MM.1S (cell line): Measurements from ENCODE around the gene ARFGEF3.

Experiments used
- DNase-seq: peaks from one replicate; pipeline ENCODE4 v3.0.0-alpha.2; 2015
- H2AFZ ChIP-seq: fragments of 300-600 bp; sonication (generic); 2 replicates; pipeline ENCODE4 v1.6.0; 2016; ENCODE audit warnings: antibody characterized with exemption, low read length
- H3F3A ChIP-seq: fragments of 300-600 bp; sonication (generic); 2 replicates; pipeline ENCODE4 v1.6.1; 2016; ENCODE audit warnings: mild to moderate bottlenecking, antibody characterized with exemption, low read length, moderate library complexity, mixed read lengths; ENCODE audit not compliant: insufficient read depth
- H3K27ac ChIP-seq: fragments of 300-600 bp; sonication (generic); 2 replicates; pipeline ENCODE4 v1.5.1; 2016; ENCODE audit warnings: mild to moderate bottlenecking, low read length
- H3K27me3 ChIP-seq: fragments of 300-600 bp; sonication (generic); replicated peaks from 2 replicates; pipeline ENCODE4 v1.6.0; 2016; ENCODE audit warnings: low read length; ENCODE audit not compliant: insufficient read depth
- H3K36me3 ChIP-seq: fragments of 300-600 bp; sonication (generic); replicated peaks from 2 replicates; pipeline ENCODE4 v1.6.1; 2016; ENCODE audit warnings: mild to moderate bottlenecking, low read length, mixed read lengths; ENCODE audit not compliant: insufficient read depth
- H3K4me1 ChIP-seq: fragments of 300-600 bp; sonication (generic); 2 replicates; pipeline ENCODE4 v1.6.1; 2016; ENCODE audit warnings: low read length, mixed read lengths
- H3K4me2 ChIP-seq: fragments of 300-600 bp; sonication (generic); 2 replicates; pipeline ENCODE4 v1.6.0; 2016; ENCODE audit warnings: low read depth, low read length
- H3K4me3 ChIP-seq: fragments of 300-600 bp; sonication (generic); 2 replicates; pipeline ENCODE4 v1.5.1; 2016; ENCODE audit warnings: low read length, mixed read lengths
- H3K79me2 ChIP-seq: fragments of 300-600 bp; sonication (generic); 2 replicates; pipeline ENCODE4 v1.6.1; 2016; ENCODE audit warnings: mixed run types, low read length, mixed read lengths
- H3K9ac ChIP-seq: fragments of 300-600 bp; sonication (generic); 2 replicates; pipeline ENCODE4 v1.6.1; 2016; ENCODE audit warnings: low read length, mixed read lengths
- H3K9me2 ChIP-seq: fragments of 300-600 bp; sonication (generic); replicated peaks from 2 replicates; pipeline ENCODE4 v1.6.1; 2016; ENCODE audit warnings: mild to moderate bottlenecking, low read length, mixed read lengths; ENCODE audit not compliant: insufficient read depth
- H3K9me3 ChIP-seq: fragments of 300-600 bp; sonication (generic); replicated peaks from 2 replicates; pipeline ENCODE4 v1.6.1; 2016; ENCODE audit warnings: mild to moderate bottlenecking, low read length, mixed read lengths; ENCODE audit not compliant: insufficient read depth
- H4K20me1 ChIP-seq: fragments of 300-600 bp; sonication (generic); 2 replicates; pipeline ENCODE4 v1.6.1; 2016; ENCODE audit warnings: mild to moderate bottlenecking, low read length, moderate library complexity, mixed read lengths; ENCODE audit not compliant: insufficient read depth
- EZH2 ChIP-seq: fragments of 300-600 bp; sonication (generic); optimal IDR thresholded peaks from 2 replicates; pipeline ENCODE3; 2017; ENCODE audit warnings: low read depth, mild to moderate bottlenecking, antibody characterized with exemption, low read length, mixed read lengths
- EZH2phosphoT487 ChIP-seq: fragments of 300-600 bp; sonication (generic); IDR thresholded peaks from 2 replicates; pipeline ENCODE4 v1.6.1; 2018; ENCODE audit warnings: antibody characterized with exemption, low read length
- TF ChIP-seq, protein P1 (sequence below): fragments of 300-600 bp; sonication (generic); IDR thresholded peaks from 2 replicates; pipeline ENCODE4 v1.5.1; 2016; ENCODE audit warnings: antibody characterized with exemption, low read length, mixed read lengths

ARFGEF3 gene

DNA sequence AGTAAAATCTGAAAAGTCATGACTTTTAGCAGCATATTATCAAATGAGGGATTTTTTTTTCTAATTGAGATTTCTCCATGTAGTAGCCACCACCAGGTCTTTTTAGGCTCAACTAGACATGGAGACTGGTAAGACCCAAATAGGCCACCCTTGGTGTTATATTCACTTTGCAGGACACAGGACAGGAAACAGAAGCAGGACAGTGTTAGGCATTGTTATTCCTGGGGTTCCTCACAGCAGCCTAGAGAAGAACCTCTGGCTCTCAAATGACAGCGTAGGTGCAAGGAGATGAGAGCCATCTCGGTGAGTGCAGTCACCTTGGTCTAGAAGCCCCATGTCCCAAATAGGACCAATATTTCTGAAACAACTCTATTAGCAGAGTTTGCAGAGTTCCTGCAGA lies 75.7 kb downstream of the ARFGEF3 start:
- H3K4me1 ChIP-seq, result no peaks in the 10 kb centered on the region
- H3K27me3 ChIP-seq, result no peaks in the 10 kb centered on the region
- no peaks in the 10 kb centered on the region for H3K9me2 ChIP-seq
- TF ChIP-seq EZH2phosphoT487, result no peak
- TF ChIP-seq, protein P1, sequence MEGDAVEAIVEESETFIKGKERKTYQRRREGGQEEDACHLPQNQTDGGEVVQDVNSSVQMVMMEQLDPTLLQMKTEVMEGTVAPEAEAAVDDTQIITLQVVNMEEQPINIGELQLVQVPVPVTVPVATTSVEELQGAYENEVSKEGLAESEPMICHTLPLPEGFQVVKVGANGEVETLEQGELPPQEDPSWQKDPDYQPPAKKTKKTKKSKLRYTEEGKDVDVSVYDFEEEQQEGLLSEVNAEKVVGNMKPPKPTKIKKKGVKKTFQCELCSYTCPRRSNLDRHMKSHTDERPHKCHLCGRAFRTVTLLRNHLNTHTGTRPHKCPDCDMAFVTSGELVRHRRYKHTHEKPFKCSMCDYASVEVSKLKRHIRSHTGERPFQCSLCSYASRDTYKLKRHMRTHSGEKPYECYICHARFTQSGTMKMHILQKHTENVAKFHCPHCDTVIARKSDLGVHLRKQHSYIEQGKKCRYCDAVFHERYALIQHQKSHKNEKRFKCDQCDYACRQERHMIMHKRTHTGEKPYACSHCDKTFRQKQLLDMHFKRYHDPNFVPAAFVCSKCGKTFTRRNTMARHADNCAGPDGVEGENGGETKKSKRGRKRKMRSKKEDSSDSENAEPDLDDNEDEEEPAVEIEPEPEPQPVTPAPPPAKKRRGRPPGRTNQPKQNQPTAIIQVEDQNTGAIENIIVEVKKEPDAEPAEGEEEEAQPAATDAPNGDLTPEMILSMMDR, result no peak
- no peaks in the 10 kb centered on the region for H3K9me3 ChIP-seq
- H3F3A ChIP-seq, result no peaks in the 10 kb centered on the region
- no peak overlapping the region for H2AFZ ChIP-seq
- no peak overlapping the region for H3K27ac ChIP-seq
- H3K9ac ChIP-seq, result no peak overlapping the region
- H3K4me3 ChIP-seq, result no peak overlapping the region
- H3K4me2 ChIP-seq, result no peak overlapping the region
- no peaks in the 10 kb centered on the region for H3K79me2 ChIP-seq
- no peaks in the 10 kb centered on the region for H4K20me1 ChIP-seq
- no peaks in the 10 kb centered on the region for H3K36me3 ChIP-seq
- no peak for DNase-seq

DNA sequence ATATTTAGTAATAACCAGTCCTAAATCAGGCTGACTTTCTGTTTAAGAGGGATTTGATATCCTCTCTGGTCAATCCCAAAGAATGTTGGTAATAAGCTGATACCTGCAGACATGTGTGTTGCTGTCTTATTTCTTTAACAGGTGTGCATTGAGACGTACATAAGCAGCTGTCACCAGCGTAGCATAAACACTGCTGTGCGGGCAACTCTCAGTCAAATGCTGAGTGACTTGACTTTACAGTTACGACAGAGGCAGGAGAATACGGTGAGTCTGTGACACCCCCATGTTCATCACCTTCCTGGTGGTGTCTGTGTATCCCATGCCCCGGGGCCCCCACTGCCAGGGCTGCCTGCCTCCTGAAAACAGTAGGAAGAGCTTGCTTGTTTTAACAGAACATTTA lies 76.6 kb downstream of the ARFGEF3 start:
- TF ChIP-seq EZH2 (no peak), EZH2phosphoT487 (no peak)
- TF ChIP-seq, protein P1, result no peak
- no peaks in the 10 kb centered on the region for H3K9me2 ChIP-seq
- no peak for DNase-seq
- no peaks in the 10 kb centered on the region for H3F3A ChIP-seq
- no peak overlapping the region for H3K27ac ChIP-seq
- no peaks in the 10 kb centered on the region for H3K9me3 ChIP-seq
- H2AFZ ChIP-seq, result no peak overlapping the region
- no peak overlapping the region for H3K4me3 ChIP-seq
- no peaks in the 10 kb centered on the region for H3K36me3 ChIP-seq
- no peaks in the 10 kb centered on the region for H3K79me2 ChIP-seq
- no peak overlapping the region for H3K9ac ChIP-seq
- no peaks in the 10 kb centered on the region for H4K20me1 ChIP-seq
- H3K4me1 ChIP-seq, result no peaks in the 10 kb centered on the region
- no peak overlapping the region for H3K4me2 ChIP-seq
- H3K27me3 ChIP-seq, result no peaks in the 10 kb centered on the region

DNA sequence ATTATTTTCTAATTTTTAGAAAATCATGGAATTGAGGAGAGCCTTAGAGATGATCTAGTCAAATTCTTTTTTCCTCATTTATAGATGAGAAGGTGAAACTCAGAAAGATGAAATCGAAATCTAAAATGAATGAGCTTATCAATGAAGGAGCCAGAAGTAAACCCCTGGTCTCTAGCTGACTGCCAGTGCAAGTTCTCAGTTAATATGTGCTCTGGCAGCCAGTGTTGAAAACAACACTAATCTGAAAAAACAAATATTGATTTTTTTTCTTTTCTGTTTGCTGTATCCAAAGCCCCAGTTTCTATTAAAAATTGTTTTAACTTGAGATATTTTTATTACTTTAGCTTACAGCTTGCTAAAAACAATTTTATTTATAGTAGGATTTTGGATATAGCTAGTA lies 78.0 kb downstream of the ARFGEF3 start:
- Histone ChIP-seq H3K79me2 (no peaks in the 10 kb centered on the region), H3K27ac (no peak overlapping the region), H3K9me2 (no peaks in the 10 kb centered on the region), H3K9me3 (no peaks in the 10 kb centered on the region), H3F3A (no peaks in the 10 kb centered on the region), H3K9ac (no peak overlapping the region), H3K4me3 (no peak overlapping the region), H4K20me1 (no peaks in the 10 kb centered on the region), H3K4me1 (no peaks in the 10 kb centered on the region), H3K27me3 (no peaks in the 10 kb centered on the region), H2AFZ (no peak overlapping the region), H3K36me3 (no peaks in the 10 kb centered on the region), H3K4me2 (no peak overlapping the region)
- TF ChIP-seq, protein P1, result no peak
- no peak for DNase-seq
